K562 (cell line): ENCODE measurements around the gene NUBPL. TPM values are rescaled to one million over a fixed set of nuclear protein-coding genes. Genes with fewer than 3 reads are reported as not detected.

ENCODE experiments used
- ATAC-seq: fragments of 200-7000 bp; cut with Tn5 transposase; 3 replicates; pipeline ENCODE4 v1.9.1; 2020; ENCODE audit warnings: moderate library complexity
- BruUV-seq: library from RNA; stranded (reverse); fragments of 400-500 nt; replicated peaks from 2 replicates; lab custom pipeline; 2021; lab: Mats Ljungman, UMichigan
- CTCF ChIA-PET: fragments of 300-600 bp; formaldehyde crosslinking; extraction: SDS; loops from one replicate; lab custom pipeline; 2021; ENCODE audit warnings: low intra/inter-chr PET ratio; lab: Yijun Ruan, JAX
- POLR2A ChIA-PET: fragments of 300-600, 350-650 bp; sonication (Branson Sonifier 250); formaldehyde crosslinking; extraction: SDS; loops from one replicate; lab custom pipeline; 2021; ENCODE audit warnings: antibody characterized with exemption, inconsistent platforms; lab: Yijun Ruan, JAX
- DNase-seq, 4 experiments: peaks; one replicate each; pipeline versions ENCODE4 v3.0.0 to v3.0.0-alpha.2; 2011 to 2018; ENCODE audit warnings: low spot score in 3 of 4, mixed read lengths in 3 of 4; ENCODE audit errors: extremely low read depth in 1 of 4
- FAIRE-seq: peaks from 2 replicates; lab custom pipeline; 2011; peaks lifted over from hg19 to GRCh38; lab: Jason Lieb, UNC
- H2AFZ ChIP-seq: 2 replicates; pipeline ENCODE4 v1.6.0; 2011; ENCODE audit warnings: low read depth, low read length, control low read depth, inconsistent platforms
- H3K27ac ChIP-seq: fragments of 200-600 bp; 3 replicates; pipeline ENCODE4 v1.8.0; 2011; ENCODE audit warnings: low read depth, mild to moderate bottlenecking, control low read depth, inconsistent platforms, low read length, moderate library complexity, mixed read lengths; ENCODE audit errors: extremely low read depth
- H3K27me3 ChIP-seq, 2 experiments: fragments of 300-600 bp in 1 of 2; 2 replicates in 1 of 2; 3 replicates in 1 of 2; pipeline versions ENCODE4 v1.6.0 to v1.8.0; 2011; ENCODE audit warnings: inconsistent platforms in 2 of 2, low read length in 2 of 2, mild to moderate bottlenecking in 1 of 2, mixed read lengths in 1 of 2, moderate library complexity in 1 of 2; ENCODE audit not compliant: control insufficient read depth in 2 of 2, insufficient read depth in 2 of 2
- H3K36me3 ChIP-seq: fragments of 300-600 bp; 3 replicates; pipeline ENCODE4 v1.8.0; 2011; ENCODE audit warnings: mild to moderate bottlenecking, low read length, inconsistent platforms; ENCODE audit not compliant: control insufficient read depth, insufficient read depth
- H3K4me1 ChIP-seq, 2 experiments: fragments of 200-600 bp in 1 of 2; replicated peaks in 1 of 2; 2 replicates in 1 of 2; 3 replicates in 1 of 2; pipeline versions ENCODE4 v1.5.1 to v1.8.0; 2011; ENCODE audit warnings: inconsistent platforms in 2 of 2, low read length in 2 of 2, mild to moderate bottlenecking in 1 of 2, mixed read lengths in 1 of 2, moderate library complexity in 1 of 2; ENCODE audit not compliant: control insufficient read depth in 2 of 2, insufficient read depth in 2 of 2
- H3K4me2 ChIP-seq: 2 replicates; pipeline ENCODE4 v1.6.1; 2011; ENCODE audit warnings: low read length, control low read depth, inconsistent platforms, mixed read lengths; ENCODE audit not compliant: insufficient read depth
- H3K4me3 ChIP-seq: fragments of 200-600 bp; sonication (generic), shearing (Covaris generic); 2 replicates; pipeline ENCODE4 v1.5.1; 2016; ENCODE audit warnings: control low read depth, inconsistent platforms
- H3K79me2 ChIP-seq: fragments of 200-600 bp; 3 replicates; pipeline ENCODE4 v1.8.0; 2011; ENCODE audit warnings: low read length, inconsistent platforms; ENCODE audit not compliant: control insufficient read depth, insufficient read depth
- H3K9ac ChIP-seq, 2 experiments: 2 replicates each; pipeline versions ENCODE4 v1.6.0 to v1.6.1; 2011; ENCODE audit warnings: low read depth in 2 of 2, low read length in 2 of 2, control low read depth in 1 of 2, inconsistent platforms in 1 of 2, mild to moderate bottlenecking in 1 of 2, mixed read lengths in 1 of 2; ENCODE audit not compliant: insufficient read depth in 1 of 2
- H3K9me1 ChIP-seq: one replicate; pipeline ENCODE4 v1.6.0; 2011; ENCODE audit warnings: inconsistent platforms, mild to moderate bottlenecking, low read length, moderate library complexity; ENCODE audit not compliant: control insufficient read depth, insufficient read depth
- H3K9me3 ChIP-seq: replicated peaks from 2 replicates; pipeline ENCODE4 v1.5.1; 2011; ENCODE audit warnings: low read depth, low read length, inconsistent platforms; ENCODE audit not compliant: control insufficient read depth, insufficient read depth
- H4K20me1 ChIP-seq: replicated peaks from 2 replicates; pipeline ENCODE4 v1.6.1; 2011; ENCODE audit warnings: low read length, inconsistent platforms, mixed read lengths; ENCODE audit not compliant: control insufficient read depth, insufficient read depth
- ARNT ChIP-seq, 2 experiments: fragments of 450-650 bp; IDR thresholded peaks; 2 replicates each; pipeline ENCODE4 v1.6.1; 2016; ENCODE audit warnings: mild to moderate bottlenecking in 1 of 2
- C11orf30 ChIP-seq: fragments of 450-650 bp; IDR thresholded peaks from 2 replicates; pipeline ENCODE4 v1.6.1; 2016; ENCODE audit warnings: low read depth, mild to moderate bottlenecking
- MAFF ChIP-seq: IDR thresholded peaks from 2 replicates; pipeline ENCODE4 v1.6.1; 2012; ENCODE audit warnings: low read length, improper control_type of control experiment
- MAFK ChIP-seq: IDR thresholded peaks from 2 replicates; pipeline ENCODE4 v1.6.1; 2011; ENCODE audit warnings: low read length, improper control_type of control experiment
- NR2C1 ChIP-seq, 2 experiments: fragments of 450-650 bp; IDR thresholded peaks; 2 replicates each; pipeline ENCODE4 v1.6.1; 2017; ENCODE audit warnings: mild to moderate bottlenecking in 2 of 2, antibody characterized with exemption in 1 of 2, inconsistent platforms in 1 of 2, missing compliant biosample characterization in 1 of 2, missing genetic modification characterization in 1 of 2
- TARDBP ChIP-seq: fragments of 450-650 bp; IDR thresholded peaks from 2 replicates; pipeline ENCODE4 v1.6.1; 2016
- ZNF316 ChIP-seq: fragments of 450-650 bp; IDR thresholded peaks from 2 replicates; pipeline ENCODE4 v1.6.1; 2016
- in situ Hi-C: fragments of 300-500 bp; cut with MboI; formaldehyde crosslinking; loops from 4 replicates; pipeline ENCODE4 v1.15.0; 2018; ENCODE audit warnings: inconsistent platforms, mixed read lengths
- intact Hi-C: fragments of 100-400 bp; cut with micrococcal nuclease; formaldehyde crosslinking; loops from 2 replicates; pipeline ENCODE4 v1.14.2; 2022
- polyA plus RNA-seq, 8 experiments: library from polyadenylated mRNA; depleted of rRNA in 4 of 8; stranded (reverse) in 5 of 8; unstranded in 3 of 8; fragments of >200 nt; fragmentation: Nextera tagmentation in 2 of 8; fragmentation: Illumina TruSeq in 1 of 8; extraction: Ambion mirVana in 2 of 8; extraction: Trizol in 1 of 8; gene quantifications; 2 replicates each; pipeline versions ENCODE4 v1.2.1 to v1.2.3, GENCODE V29; 2011 to 2014; ENCODE audit warnings: inconsistent platforms in 1 of 8, missing spikeins in 1 of 8
- total RNA-seq, 7 experiments: library from RNA; depleted of rRNA in 6 of 7; stranded (reverse); fragments of >200 nt in 6 of 7; fragmentation: Illumina TruSeq in 2 of 7; extraction: Trizol in 2 of 7; gene quantifications; 2 replicates each; pipeline versions ENCODE4 v1.2.1 to v1.2.3, GENCODE V29; 2011 to 2021; ENCODE audit warnings: low replicate concordance in 1 of 7
- TF ChIP-seq, protein P1 (sequence below): fragments of 450-650 bp; formaldehyde crosslinking; IDR thresholded peaks from 2 replicates; pipeline ENCODE4 v1.4.0; 2020; ENCODE audit warnings: mild to moderate bottlenecking, moderate library complexity

The NUBPL gene
- total and polyA plus RNA-seq, 9 of the 15 experiments (the other 6 are each of a cell fraction or from before 2014, with no cell fraction given) = 3.2 to 8.7 (median 6.1) TPM

GRCh38 chr14:31699809-31700208, 138.6 kb downstream of the NUBPL start:
- ChIA-PET CTCF (no interaction called here), POLR2A (no interaction called here)
- no peak for TF ChIP-seq TARDBP
- peak; percentile 58; the same call in 1 of the 2 replicates for TF ChIP-seq ZNF316
- no peak for TF ChIP-seq ARNT (IDR thresholded peaks at IDR 0.05)
- TF ChIP-seq NR2C1 (IDR thresholded peaks at IDR 0.05) = no peak
- TF ChIP-seq NR2C1 (tag; IDR thresholded peaks at IDR 0.05) = no peak
- peak; percentile 43; the same call in 1 of the 2 replicates for TF ChIP-seq MAFF
- TF ChIP-seq MAFK = peak; percentile 62; the same call in 1 of the 2 replicates
- TF ChIP-seq C11orf30 = 0 out of 2 replicates have a peak, but pooled peaks have one; percentile 21
- TF ChIP-seq, protein P1, sequence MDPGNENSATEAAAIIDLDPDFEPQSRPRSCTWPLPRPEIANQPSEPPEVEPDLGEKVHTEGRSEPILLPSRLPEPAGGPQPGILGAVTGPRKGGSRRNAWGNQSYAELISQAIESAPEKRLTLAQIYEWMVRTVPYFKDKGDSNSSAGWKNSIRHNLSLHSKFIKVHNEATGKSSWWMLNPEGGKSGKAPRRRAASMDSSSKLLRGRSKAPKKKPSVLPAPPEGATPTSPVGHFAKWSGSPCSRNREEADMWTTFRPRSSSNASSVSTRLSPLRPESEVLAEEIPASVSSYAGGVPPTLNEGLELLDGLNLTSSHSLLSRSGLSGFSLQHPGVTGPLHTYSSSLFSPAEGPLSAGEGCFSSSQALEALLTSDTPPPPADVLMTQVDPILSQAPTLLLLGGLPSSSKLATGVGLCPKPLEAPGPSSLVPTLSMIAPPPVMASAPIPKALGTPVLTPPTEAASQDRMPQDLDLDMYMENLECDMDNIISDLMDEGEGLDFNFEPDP (CRISPR knock-in tag) = no peak
- no peak overlapping the region for H3K27ac ChIP-seq
- H3K4me1 ChIP-seq = no peaks in the 10 kb centered on the region
- no peak overlapping the region for H3K4me2 ChIP-seq
- no peak overlapping the region for H3K9ac ChIP-seq
- ATAC-seq (no peak), DNase-seq (no peak), FAIRE-seq (no peak)
- H3K4me3 ChIP-seq = no peak overlapping the region
- no peaks in the 10 kb centered on the region for H4K20me1 ChIP-seq
- intact Hi-C loops (no loop called here), in situ Hi-C loops (no loop called here)
- no peaks in the 10 kb centered on the region for H3K9me1 ChIP-seq
- no TSS peak for BruUV-seq
- H3K36me3 ChIP-seq = no peaks in the 10 kb centered on the region
- no peak overlapping the region for H2AFZ ChIP-seq
- H3K79me2 ChIP-seq = no peaks in the 10 kb centered on the region
- H3K27me3 ChIP-seq = no peaks in the 10 kb centered on the region
- no peaks in the 10 kb centered on the region for H3K9me3 ChIP-seq
